Endodermal cell (in vitro differentiated cells): Measurements from ENCODE around the gene GPR6. TPM values are rescaled to one million over a fixed set of nuclear protein-coding genes. Genes with fewer than 3 reads are reported as not detected.

Experiments
- DNase-seq: peaks from one replicate; pipeline ENCODE4 v3.0.0-alpha.2; 2017
- H3K27ac ChIP-seq: 2 replicates; pipeline ENCODE4 v1.5.1; 2013; ENCODE audit warnings: mild to moderate bottlenecking, low read depth, low read length, moderate library complexity
- H3K27me3 ChIP-seq: 2 replicates; pipeline ENCODE4 v1.6.1; 2013; ENCODE audit warnings: mild to moderate bottlenecking, low read length, moderate library complexity; ENCODE audit not compliant: insufficient read depth, control insufficient read depth, poor library complexity, severe bottlenecking
- H3K36me3 ChIP-seq: 2 replicates; pipeline ENCODE4 v1.7.0; 2013; ENCODE audit warnings: mild to moderate bottlenecking, low read length, moderate library complexity; ENCODE audit not compliant: control insufficient read depth, insufficient read depth
- H3K4me1 ChIP-seq: one replicate; pipeline ENCODE4 v1.7.0; 2013; ENCODE audit warnings: low read length; ENCODE audit not compliant: control insufficient read depth, insufficient read depth
- H3K4me3 ChIP-seq: 2 replicates; pipeline ENCODE4 v1.5.1; 2013; ENCODE audit warnings: mild to moderate bottlenecking, low read length, moderate library complexity
- H3K9ac ChIP-seq: 2 replicates; pipeline ENCODE4 v1.6.1; 2013; ENCODE audit warnings: mild to moderate bottlenecking, low read length, moderate library complexity; ENCODE audit not compliant: poor library complexity, severe bottlenecking; ENCODE audit errors: extremely low read depth
- H3K9me3 ChIP-seq: 2 replicates; pipeline ENCODE4 v1.6.1; 2013; ENCODE audit warnings: mild to moderate bottlenecking, low read length, moderate library complexity; ENCODE audit not compliant: control insufficient read depth
- H3K27ac Mint-ChIP-seq: 2 replicates; pipeline ENCODE4 v1.8.0; 2020; ENCODE audit warnings: mixed read lengths
- H3K27me3 Mint-ChIP-seq: 2 replicates; pipeline ENCODE4 v1.8.0; 2021; ENCODE audit warnings: mild to moderate bottlenecking, mixed read lengths; ENCODE audit not compliant: insufficient read depth
- H3K36me3 Mint-ChIP-seq: 2 replicates; pipeline ENCODE4 v1.8.0; 2020; ENCODE audit warnings: low read depth, mixed read lengths
- H3K4me1 Mint-ChIP-seq: 2 replicates; pipeline ENCODE4 v1.8.0; 2020; ENCODE audit warnings: mixed read lengths
- H3K4me3 Mint-ChIP-seq: 2 replicates; pipeline ENCODE4 v1.8.0; 2020; ENCODE audit warnings: mild to moderate bottlenecking, moderate library complexity, mixed read lengths
- H3K9me3 Mint-ChIP-seq: 2 replicates; pipeline ENCODE4 v1.8.0; 2020; ENCODE audit warnings: mild to moderate bottlenecking, mixed read lengths
- CTCF ChIP-seq: fragments of 200-600 bp; sonication (generic); conservative IDR thresholded peaks from 2 replicates; pipeline ENCODE4 v1.5.0; 2021; ENCODE audit warnings: antibody characterized with exemption, mild to moderate bottlenecking
- WGBS, 2 experiments: methylation state at CpG; one replicate each; pipeline versions ENCODE4 v1.1.5 to v1.1.7; 2013; ENCODE audit warnings: missing lambda C conversion rate in 2 of 2, mixed read lengths in 1 of 2; ENCODE audit not compliant: insufficient coverage in 1 of 2, insufficient read length in 1 of 2; 5-methylcytosine and 5-hydroxymethylcytosine counted together
- total RNA-seq, 2 donors: library from RNA; stranded (reverse); fragmentation: NEBNext Ultra II Directional in 1 of 2; extraction: Animal tissue kit (Norgen Biotek cat#: 25700) in 1 of 2; gene quantifications; 2 replicates in 1 of 2; 3 replicates in 1 of 2; pipeline ENCODE4 v1.2.1, GENCODE V29; 2021

Gene GPR6
- total RNA-seq, 2 donors from 2014 or later: 0.24 TPM; not detected in 1

- peaks cover 81% of the 10 kb centered on the region for H3K27me3 ChIP-seq
- H3K36me3 ChIP-seq: no peaks in the 10 kb centered on the region
- peaks cover 81% of the 10 kb centered on the region for H3K27me3 Mint-ChIP-seq
- peak; percentile 21 for TF ChIP-seq CTCF
- peaks cover 7% of the 10 kb centered on the region for H3K4me1 Mint-ChIP-seq
- H3K27ac ChIP-seq: no peak overlapping the region
- no peaks in the 10 kb centered on the region for H3K4me1 ChIP-seq
- peak; percentile 74 for DNase-seq
- H3K36me3 Mint-ChIP-seq: no peaks in the 10 kb centered on the region
- H3K9me3 Mint-ChIP-seq: no peaks in the 10 kb centered on the region
- no peak overlapping the region for H3K9ac ChIP-seq
- 44 to 60% methylated on average over 55 to 81 of the region's 81 CpGs for WGBS, 2 experiments
- no peaks in the 10 kb centered on the region for H3K9me3 ChIP-seq
- H3K4me3 ChIP-seq: peak overlapping the region; percentile 88
- H3K4me3 Mint-ChIP-seq: peak overlapping the region; percentile 67
- no peak overlapping the region for H3K27ac Mint-ChIP-seq
These were observed 1.2 kb downstream of the GPR6 start for GRCh38 chr6:109979033-109979921.

DNA sequence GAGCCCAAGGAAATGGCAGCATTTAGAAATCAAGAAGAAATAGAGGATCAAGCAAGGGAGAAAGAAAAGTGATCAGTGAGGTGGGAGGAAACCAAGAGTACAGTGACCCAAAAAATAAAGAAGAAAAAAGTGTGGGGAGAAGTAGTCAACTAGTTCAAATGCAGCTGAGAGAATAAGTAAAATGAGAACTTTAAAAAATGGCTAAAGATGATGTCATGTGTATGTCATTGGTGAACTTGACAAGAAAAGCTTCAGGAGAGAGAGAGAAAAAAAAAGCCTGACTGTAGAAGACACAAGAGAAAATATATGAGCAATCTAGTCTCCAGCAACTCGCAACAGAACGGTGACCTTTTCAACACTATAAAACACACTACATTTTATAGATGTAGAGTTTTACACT lies 6.3 kb downstream of the GPR6 start:
- Histone ChIP-seq H3K27ac (no peak overlapping the region), H3K4me3 (no peak overlapping the region), H3K9ac (no peak overlapping the region), H3K4me1 (no peaks in the 10 kb centered on the region), H3K9me3 (no peaks in the 10 kb centered on the region), H3K27me3 (peaks cover 42% of the 10 kb centered on the region), H3K36me3 (no peaks in the 10 kb centered on the region)
- H3K36me3 Mint-ChIP-seq: no peaks in the 10 kb centered on the region
- no peak overlapping the region for H3K4me3 Mint-ChIP-seq
- no peak for DNase-seq
- WGBS, 2 experiments: 94 to 100% methylated on average over 1 to 2 of the region's 2 CpGs
- peaks cover 37% of the 10 kb centered on the region for H3K27me3 Mint-ChIP-seq
- no peaks in the 10 kb centered on the region for H3K4me1 Mint-ChIP-seq
- no peak for TF ChIP-seq CTCF
- H3K9me3 Mint-ChIP-seq: no peaks in the 10 kb centered on the region
- no peak overlapping the region for H3K27ac Mint-ChIP-seq

DNA sequence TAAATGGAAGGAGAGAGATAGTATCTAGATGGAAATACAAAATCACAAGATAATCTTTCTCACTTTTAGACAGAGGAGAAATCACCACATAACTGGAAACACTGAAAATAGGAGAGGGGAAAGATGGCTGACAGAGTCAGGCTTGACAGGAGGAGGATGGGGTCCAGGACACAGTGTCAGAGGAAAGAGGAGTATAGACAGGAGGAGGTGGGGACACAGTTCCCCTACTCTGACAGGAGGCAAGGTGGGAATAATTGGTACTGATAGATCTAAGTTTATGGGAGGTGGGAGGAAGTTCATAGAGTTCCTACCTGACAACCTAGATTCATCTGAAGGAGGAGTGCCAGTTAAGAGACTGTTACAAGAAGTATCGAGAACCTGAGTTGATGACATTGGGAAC lies 9.1 kb downstream of the GPR6 start:
- 100% methylated on average over 1 of the region's 1 CpG for WGBS, 2 experiments
- H3K9me3 ChIP-seq: no peaks in the 10 kb centered on the region
- peaks cover 14% of the 10 kb centered on the region for H3K27me3 ChIP-seq

More for the DNA sequence above, 9.1 kb downstream of the GPR6 start:
- Mint-ChIP-seq H3K27ac (no peak overlapping the region), H3K4me1 (no peaks in the 10 kb centered on the region), H3K27me3 (peaks cover 10% of the 10 kb centered on the region), H3K36me3 (no peaks in the 10 kb centered on the region), H3K9me3 (no peaks in the 10 kb centered on the region), H3K4me3 (no peak overlapping the region)
- no peak overlapping the region for H3K4me3 ChIP-seq
- TF ChIP-seq CTCF: no peak
- no peaks in the 10 kb centered on the region for H3K4me1 ChIP-seq
- no peak overlapping the region for H3K27ac ChIP-seq
- H3K36me3 ChIP-seq: no peaks in the 10 kb centered on the region
- no peak for DNase-seq
- no peak overlapping the region for H3K9ac ChIP-seq
